GM18951 (cell line): ENCODE results near the gene TMED9.

Source experiments
- POLR2A ChIP-seq: IDR thresholded peaks from 4 replicates; pipeline ENCODE4 v1.6.1; 2011; ENCODE audit warnings: mild to moderate bottlenecking; ENCODE audit not compliant: insufficient read length, insufficient read depth; ENCODE audit errors: extremely low read depth
- in situ Hi-C: fragments of 300-500 bp; cut with MboI; formaldehyde crosslinking; loops from one replicate; pipeline ENCODE4 v1.12.0; 2022; ENCODE audit warnings: low sequenced_read_pairs, mixed read lengths, inconsistent platforms; ENCODE audit not compliant: unreplicated experiment

TMED9 gene

GRCh38 chr5:177595991-177596774, 4.2 kb downstream of the TMED9 start:
- TF ChIP-seq POLR2A: no peak
- in situ Hi-C loops: no loop called here

- in situ Hi-C loops: no loop called here
- TF ChIP-seq POLR2A: no peak
Observed at GRCh38 chr5:177596775-177597238, 4.8 kb downstream of the TMED9 start.

- in situ Hi-C loops: no loop called here
- no peak for TF ChIP-seq POLR2A
Observed at GRCh38 chr5:177598477-177598876, 6.5 kb downstream of the TMED9 start.

- in situ Hi-C loops: no loop called here
- TF ChIP-seq POLR2A: peak; percentile 97
Observed at GRCh38 chr5:177599731-177600507, 7.9 kb downstream of the TMED9 start, which contains the start of gene B4GALT7. TSS of gene B4GALT7 (plus strand) at chr5:177600132. CDS start at chr5:177600211, 79 bp downstream.

GRCh38 chr5:177600508-177601018, 8.6 kb downstream of the TMED9 start:
- in situ Hi-C loops: no loop called here
- no peak for TF ChIP-seq POLR2A

- in situ Hi-C loops: no loop called here
- TF ChIP-seq POLR2A: no peak
Observed at GRCh38 chr5:177601126-177601525, 9.1 kb downstream of the TMED9 start.

- no peak for TF ChIP-seq POLR2A
- in situ Hi-C loops: no loop called here
Observed at GRCh38 chr5:177601577-177602457, 9.8 kb downstream of the TMED9 start.

- in situ Hi-C loops: no loop called here
- no peak for TF ChIP-seq POLR2A
Observed at GRCh38 chr5:177602458-177602830, 10.4 kb downstream of the TMED9 start.

GRCh38 chr5:177603631-177604030, 11.6 kb downstream of the TMED9 start:
- in situ Hi-C loops: no loop called here
- TF ChIP-seq POLR2A: no peak

- in situ Hi-C loops: no loop called here
- no peak for TF ChIP-seq POLR2A
Observed at GRCh38 chr5:177604116-177604521, 12.1 kb downstream of the TMED9 start.

GRCh38 chr5:177604656-177605055, 12.7 kb downstream of the TMED9 start:
- in situ Hi-C loops: no loop called here
- no peak for TF ChIP-seq POLR2A

- in situ Hi-C loops: no loop called here
- no peak for TF ChIP-seq POLR2A
Observed at GRCh38 chr5:177605078-177605477, 13.1 kb downstream of the TMED9 start.

- in situ Hi-C loops: no loop called here
- no peak for TF ChIP-seq POLR2A
Observed at GRCh38 chr5:177605667-177606066, 13.7 kb downstream of the TMED9 start.
